Trophoblast cell (in vitro differentiated cells and primary cell): Measurements from ENCODE around the gene CRYGS.
A peak's percentile ranks its signal among the peaks of the same experiment; 100 is the strongest.
"Not testable (repeated sequence)": the region's sequence is repeated elsewhere in the genome, so short reads cannot be mapped to it uniquely, and the experiment has no call there.

Experiments
- DNase-seq, 2 donors: peaks; one replicate each; pipeline ENCODE4 v3.0.0-alpha.2; 2016
- H2AFZ ChIP-seq: 2 replicates; pipeline ENCODE4 v1.6.1; 2013; ENCODE audit warnings: low read length, moderate library complexity, mild to moderate bottlenecking; ENCODE audit not compliant: insufficient read depth, poor library complexity
- H2AK5ac ChIP-seq: 2 replicates; pipeline ENCODE4 v1.6.1; 2013; ENCODE audit warnings: mild to moderate bottlenecking, low read length
- H2BK120ac ChIP-seq: 2 replicates; pipeline ENCODE4 v1.6.1; 2013; ENCODE audit warnings: low read length, mild to moderate bottlenecking, moderate library complexity; ENCODE audit not compliant: insufficient read depth, poor library complexity
- H2BK12ac ChIP-seq: 2 replicates; pipeline ENCODE4 v1.6.1; 2013; ENCODE audit warnings: mild to moderate bottlenecking, low read length, moderate library complexity
- H2BK5ac ChIP-seq: 2 replicates; pipeline ENCODE4 v1.6.1; 2013; ENCODE audit warnings: low read length, low read depth, moderate library complexity, mild to moderate bottlenecking; ENCODE audit not compliant: poor library complexity
- H3K14ac ChIP-seq: 2 replicates; pipeline ENCODE4 v1.6.1; 2013; ENCODE audit warnings: mild to moderate bottlenecking, low read length
- H3K18ac ChIP-seq: 2 replicates; pipeline ENCODE4 v1.6.1; 2013; ENCODE audit warnings: mild to moderate bottlenecking, low read length
- H3K23ac ChIP-seq: 2 replicates; pipeline ENCODE4 v1.6.1; 2013; ENCODE audit warnings: low read length
- H3K27ac ChIP-seq: 2 replicates; pipeline ENCODE4 v1.5.1; 2013; ENCODE audit warnings: low read depth, mild to moderate bottlenecking, inconsistent platforms, low read length, moderate library complexity
- H3K27me3 ChIP-seq: 2 replicates; pipeline ENCODE4 v1.6.1; 2013; ENCODE audit warnings: inconsistent platforms, mild to moderate bottlenecking, low read length, moderate library complexity; ENCODE audit not compliant: insufficient read depth
- H3K36me3 ChIP-seq, 2 experiments: 1 replicate in 1 of 2; 2 replicates in 1 of 2; pipeline ENCODE4 v1.6.1; 2013; ENCODE audit warnings: low read length in 2 of 2, mild to moderate bottlenecking in 2 of 2, moderate library complexity in 1 of 2; ENCODE audit not compliant: insufficient read depth in 2 of 2, control insufficient read depth in 1 of 2
- H3K4ac ChIP-seq: 2 replicates; pipeline ENCODE4 v1.6.1; 2013; ENCODE audit warnings: low read depth, mild to moderate bottlenecking, low read length, moderate library complexity
- H3K4me1 ChIP-seq, 2 experiments: 1 replicate in 1 of 2; 2 replicates in 1 of 2; pipeline ENCODE4 v1.6.1; 2013; ENCODE audit warnings: low read length in 2 of 2, mild to moderate bottlenecking in 2 of 2, moderate library complexity in 1 of 2; ENCODE audit not compliant: insufficient read depth in 2 of 2, control insufficient read depth in 1 of 2
- H3K4me2 ChIP-seq: 2 replicates; pipeline ENCODE4 v1.6.1; 2013; ENCODE audit warnings: inconsistent platforms, mild to moderate bottlenecking, low read length, moderate library complexity
- H3K4me3 ChIP-seq: 2 replicates; pipeline ENCODE4 v1.5.1; 2013; ENCODE audit warnings: mild to moderate bottlenecking, low read depth, low read length, inconsistent platforms
- H3K79me1 ChIP-seq: one replicate; pipeline ENCODE4 v1.6.1; 2013; ENCODE audit warnings: low read length
- H3K79me2 ChIP-seq: 2 replicates; pipeline ENCODE4 v1.6.1; 2013; ENCODE audit warnings: low read length, mild to moderate bottlenecking; ENCODE audit not compliant: control insufficient read depth, insufficient read depth, poor library complexity
- H3K9ac ChIP-seq: 2 replicates; pipeline ENCODE4 v1.6.1; 2013; ENCODE audit warnings: mild to moderate bottlenecking, low read length
- H3K9me3 ChIP-seq: 2 replicates; pipeline ENCODE4 v1.6.1; 2013; ENCODE audit warnings: low read depth, mild to moderate bottlenecking, control low read depth, inconsistent platforms, low read length; ENCODE audit not compliant: insufficient read depth
- H4K12ac ChIP-seq: 2 replicates; pipeline ENCODE4 v1.6.1; 2013; ENCODE audit warnings: low read depth, mild to moderate bottlenecking, low read length, moderate library complexity
- H4K8ac ChIP-seq: 2 replicates; pipeline ENCODE4 v1.6.1; 2013; ENCODE audit warnings: low read depth, mild to moderate bottlenecking, low read length, moderate library complexity
- H4K91ac ChIP-seq: one replicate; pipeline ENCODE4 v1.6.1; 2013; ENCODE audit warnings: low read depth, mild to moderate bottlenecking, low read length, moderate library complexity
- WGBS: extraction: QIAGEN DNeasy Blood & Tissue Kit; methylation state at CpG from one replicate; pipeline ENCODE4 v1.1.7; 2013; ENCODE audit warnings: missing lambda C conversion rate; ENCODE audit not compliant: insufficient read length, insufficient coverage; ENCODE audit errors: extremely low coverage; 5-methylcytosine and 5-hydroxymethylcytosine counted together

CRYGS gene

GRCh38 chr3:186586245-186586644 lies 42.1 kb upstream of the CRYGS start:
- H3K23ac ChIP-seq, H3K4me1 ChIP-seq, H3K4me2 ChIP-seq, H3K9me3 ChIP-seq, H4K8ac ChIP-seq, H2AFZ ChIP-seq, H2BK12ac ChIP-seq, H3K27me3 ChIP-seq, H4K91ac ChIP-seq, H3K27ac ChIP-seq, H3K4me3 ChIP-seq, H4K12ac ChIP-seq, H2BK5ac ChIP-seq, H3K4ac ChIP-seq, H3K9ac ChIP-seq, H2BK120ac ChIP-seq, H3K79me2 ChIP-seq, H3K14ac ChIP-seq, H2AK5ac ChIP-seq, H3K79me1 ChIP-seq, H3K18ac ChIP-seq: not testable (repeated sequence)
- no CpG with 5 or more reads among the region's 9 CpGs for WGBS
- peaks cover 1 to 23% of the 10 kb centered on the region in 2 experiments for H3K36me3 ChIP-seq
- DNase-seq, result peak; percentile 51 to 76

GRCh38 chr3:186583831-186584230 lies 39.7 kb upstream of the CRYGS start:
- no peak overlapping the region for H3K23ac ChIP-seq
- H3K9me3 ChIP-seq, result no peaks in the 10 kb centered on the region
- peaks cover 0 to 2% of the 10 kb centered on the region in 2 experiments for H3K4me1 ChIP-seq
- no peaks in the 10 kb centered on the region for H3K79me1 ChIP-seq
- no peaks in the 10 kb centered on the region for H3K27me3 ChIP-seq
- no peak overlapping the region for H3K9ac ChIP-seq
- H3K36me3 ChIP-seq, result peaks cover 5 to 30% of the 10 kb centered on the region in 2 experiments
- H2BK5ac ChIP-seq, result no peak overlapping the region
- H3K4me3 ChIP-seq, result no peak overlapping the region
- no peak for DNase-seq
- H2AFZ ChIP-seq, result no peak overlapping the region
- H2AK5ac ChIP-seq, result no peak overlapping the region
- no peaks in the 10 kb centered on the region for H3K79me2 ChIP-seq
- no peak overlapping the region for H4K12ac ChIP-seq
- no peak overlapping the region for H3K27ac ChIP-seq
- H2BK12ac ChIP-seq, result no peak overlapping the region
- no peak overlapping the region for H3K18ac ChIP-seq
- H3K14ac ChIP-seq, result no peak overlapping the region
- H4K8ac ChIP-seq, result no peak overlapping the region
- no peak overlapping the region for H3K4me2 ChIP-seq
- no CpG with 5 or more reads among the region's 5 CpGs for WGBS
- no peak overlapping the region for H2BK120ac ChIP-seq
- H3K4ac ChIP-seq, result no peak overlapping the region
- H4K91ac ChIP-seq, result no peak overlapping the region

- Histone ChIP-seq H2BK5ac (no peak overlapping the region), H3K9ac (no peak overlapping the region), H3K4me1 (no peaks in the 10 kb centered on the region), H3K79me2 (no peaks in the 10 kb centered on the region), H3K4me3 (no peak overlapping the region), H3K18ac (no peak overlapping the region), H3K79me1 (no peaks in the 10 kb centered on the region), H2BK12ac (no peak overlapping the region), H3K9me3 (no peaks in the 10 kb centered on the region), H2AK5ac (no peak overlapping the region), H3K23ac (no peak overlapping the region), H3K27ac (no peak overlapping the region), H4K12ac (no peak overlapping the region), H4K91ac (no peak overlapping the region), H3K14ac (no peak overlapping the region), H2AFZ (no peak overlapping the region), H3K4ac (no peak overlapping the region), H4K8ac (no peak overlapping the region), H3K36me3 (peaks cover 5 to 30% of the 10 kb centered on the region in 2 experiments), H3K27me3 (no peaks in the 10 kb centered on the region), H2BK120ac (no peak overlapping the region), H3K4me2 (no peak overlapping the region)
- no CpG with 5 or more reads among the region's 6 CpGs for WGBS
- no peak for DNase-seq
Measured at GRCh38 chr3:186582541-186582940, 38.4 kb upstream of the CRYGS start.

DNA sequence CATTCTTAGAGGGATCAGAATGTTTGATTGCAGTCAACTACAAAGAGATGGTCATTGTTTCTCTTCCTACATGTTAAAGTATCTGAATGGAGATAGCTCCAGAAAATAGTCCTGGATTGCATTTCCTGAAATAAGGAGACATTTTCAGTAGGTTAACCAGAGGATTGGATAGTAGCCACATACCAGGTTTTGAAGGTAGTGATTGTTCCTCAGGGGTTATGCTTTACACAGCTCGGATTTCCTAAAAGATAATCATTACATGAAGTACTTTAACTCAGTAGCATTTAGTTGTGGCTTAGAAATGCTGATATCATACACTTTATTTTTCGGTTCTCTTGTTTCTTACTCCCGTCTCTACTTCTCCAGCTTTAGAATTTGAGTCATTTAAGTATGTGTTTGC lies 36.6 kb upstream of the CRYGS start:
- Histone ChIP-seq H2BK12ac (no peak overlapping the region), H3K9ac (no peak overlapping the region), H3K36me3 (peaks cover 5 to 37% of the 10 kb centered on the region in 2 experiments), H3K14ac (no peak overlapping the region), H2AK5ac (no peak overlapping the region), H3K9me3 (no peaks in the 10 kb centered on the region), H3K4me2 (no peak overlapping the region), H2BK5ac (no peak overlapping the region), H3K79me2 (no peaks in the 10 kb centered on the region), H4K91ac (no peak overlapping the region), H3K27me3 (no peaks in the 10 kb centered on the region), H3K79me1 (no peaks in the 10 kb centered on the region), H2AFZ (no peak overlapping the region), H4K12ac (no peak overlapping the region), H3K18ac (no peak overlapping the region), H2BK120ac (no peak overlapping the region), H3K23ac (no peak overlapping the region), H3K4me1 (no peaks in the 10 kb centered on the region), H3K27ac (no peak overlapping the region), H4K8ac (no peak overlapping the region), H3K4ac (no peak overlapping the region), H3K4me3 (no peak overlapping the region)
- no peak for DNase-seq
- WGBS, result no CpG with 5 or more reads among the region's 3 CpGs
